22Rv1 (cell line): ENCODE results near the gene GPBP1L1.

Experiments used
- H3K27ac ChIP-seq: fragments of 450-650 bp; 2 replicates; pipeline ENCODE4 v1.5.1; 2017
- CTCF ChIP-seq: fragments of 450-650 bp; IDR thresholded peaks from 2 replicates; pipeline ENCODE4 v1.5.1; 2017; ENCODE audit warnings: mild to moderate bottlenecking
- ZFX ChIP-seq: fragments of 450-650 bp; IDR thresholded peaks from 2 replicates; pipeline ENCODE4 v1.6.1; 2017; ENCODE audit warnings: antibody characterized with exemption, borderline replicate concordance

The GPBP1L1 gene

GRCh38 chr1:45660336-45660735, 26.0 kb downstream of the GPBP1L1 start:
- no peak for TF ChIP-seq ZFX
- no peak for TF ChIP-seq CTCF
- H3K27ac ChIP-seq, result no peak overlapping the region

GRCh38 chr1:45659222-45659621, 27.1 kb downstream of the GPBP1L1 start:
- TF ChIP-seq CTCF (no peak), ZFX (no peak)
- no peak overlapping the region for H3K27ac ChIP-seq

- TF ChIP-seq CTCF (no peak), ZFX (no peak)
- no peak overlapping the region for H3K27ac ChIP-seq
Observed at GRCh38 chr1:45658171-45658570, 28.2 kb downstream of the GPBP1L1 start.

- H3K27ac ChIP-seq, result no peak overlapping the region
- no peak for TF ChIP-seq ZFX
- TF ChIP-seq CTCF, result no peak
Observed at GRCh38 chr1:45656573-45657226, 29.6 kb downstream of the GPBP1L1 start.

GRCh38 chr1:45654540-45655280, 31.6 kb downstream of the GPBP1L1 start:
- no peak for TF ChIP-seq ZFX
- TF ChIP-seq CTCF, result no peak
- H3K27ac ChIP-seq, result no peak overlapping the region

GRCh38 chr1:45647248-45648021, 38.9 kb downstream of the GPBP1L1 start:
- no peak overlapping the region for H3K27ac ChIP-seq
- TF ChIP-seq ZFX (no peak), CTCF (no peak)
